ENCODE results near the gene PHLDA2.

PHLDA2 gene

DNA sequence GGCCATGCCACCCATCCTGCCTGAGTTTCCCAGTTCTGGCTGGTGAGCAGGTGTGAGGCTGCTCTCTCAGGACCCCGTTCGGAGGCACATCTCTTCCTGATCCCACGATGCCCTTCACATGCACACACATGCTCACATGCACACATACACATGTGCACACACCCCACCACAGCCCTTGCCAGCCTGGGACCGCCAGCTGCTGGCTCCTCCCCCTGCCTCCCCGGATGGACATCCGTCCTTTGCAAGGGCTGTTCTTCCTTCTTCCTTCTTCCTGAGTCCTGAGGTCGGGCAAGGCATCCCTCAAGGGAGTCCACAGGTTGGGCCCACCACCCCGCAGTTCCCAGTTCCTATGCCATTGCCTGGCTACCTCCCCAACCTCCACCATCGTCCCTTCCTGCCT lies 33.2 kb downstream of the PHLDA2 start:
- DNase-seq (ENCODE audit: low read depth), result no peak

DNA sequence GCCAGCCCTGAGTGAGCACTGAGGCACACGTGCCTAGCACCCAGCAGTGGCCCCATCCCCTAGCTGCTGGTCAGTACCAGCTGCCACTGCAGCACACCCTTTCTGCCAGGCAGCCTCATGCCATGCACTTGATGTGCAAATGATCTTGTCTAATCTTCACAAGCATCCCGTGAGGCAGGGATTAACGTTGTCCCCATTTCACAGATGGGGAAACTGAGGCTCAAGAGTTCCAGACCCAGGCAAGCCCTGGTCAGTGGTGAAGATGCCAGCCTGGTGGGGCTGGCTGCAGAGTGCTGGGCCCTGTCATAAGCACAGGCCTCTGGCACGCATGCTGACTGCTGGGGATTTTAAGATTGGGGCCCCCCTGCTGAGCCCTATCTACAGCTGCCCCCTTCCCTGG lies 35.3 kb downstream of the PHLDA2 start:
- no peak for DNase-seq (ENCODE audit: low read depth)

DNA sequence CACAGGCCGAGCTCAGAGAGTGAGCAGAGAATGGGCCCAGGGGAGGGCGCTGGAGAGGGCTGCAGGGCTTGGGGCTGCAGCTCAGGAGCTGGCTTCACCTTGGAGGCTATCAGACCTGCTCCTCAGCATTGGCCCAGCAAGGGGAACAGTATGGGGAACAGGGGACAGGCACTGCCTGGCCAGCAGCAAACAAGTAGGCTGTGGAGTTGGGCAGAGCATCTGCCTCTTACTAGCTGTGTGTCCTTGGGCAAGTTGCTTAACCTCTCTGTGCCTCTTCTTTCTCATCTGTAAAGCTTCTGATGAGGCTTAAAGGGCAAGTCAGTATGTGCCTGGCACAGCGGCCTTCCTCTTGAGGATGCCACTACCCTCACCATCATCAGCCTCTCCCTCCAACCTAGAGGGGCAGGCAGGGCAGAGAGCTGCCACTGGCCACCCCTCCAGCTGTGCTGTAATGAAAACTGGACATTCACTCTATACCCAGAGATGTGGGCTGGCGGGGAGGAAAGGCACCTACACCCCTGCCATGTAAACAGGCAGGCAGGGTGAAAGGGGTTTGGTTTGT lies 36.2 kb downstream of the PHLDA2 start:
- peak; percentile 28 for DNase-seq (ENCODE audit: low read depth)

DNA sequence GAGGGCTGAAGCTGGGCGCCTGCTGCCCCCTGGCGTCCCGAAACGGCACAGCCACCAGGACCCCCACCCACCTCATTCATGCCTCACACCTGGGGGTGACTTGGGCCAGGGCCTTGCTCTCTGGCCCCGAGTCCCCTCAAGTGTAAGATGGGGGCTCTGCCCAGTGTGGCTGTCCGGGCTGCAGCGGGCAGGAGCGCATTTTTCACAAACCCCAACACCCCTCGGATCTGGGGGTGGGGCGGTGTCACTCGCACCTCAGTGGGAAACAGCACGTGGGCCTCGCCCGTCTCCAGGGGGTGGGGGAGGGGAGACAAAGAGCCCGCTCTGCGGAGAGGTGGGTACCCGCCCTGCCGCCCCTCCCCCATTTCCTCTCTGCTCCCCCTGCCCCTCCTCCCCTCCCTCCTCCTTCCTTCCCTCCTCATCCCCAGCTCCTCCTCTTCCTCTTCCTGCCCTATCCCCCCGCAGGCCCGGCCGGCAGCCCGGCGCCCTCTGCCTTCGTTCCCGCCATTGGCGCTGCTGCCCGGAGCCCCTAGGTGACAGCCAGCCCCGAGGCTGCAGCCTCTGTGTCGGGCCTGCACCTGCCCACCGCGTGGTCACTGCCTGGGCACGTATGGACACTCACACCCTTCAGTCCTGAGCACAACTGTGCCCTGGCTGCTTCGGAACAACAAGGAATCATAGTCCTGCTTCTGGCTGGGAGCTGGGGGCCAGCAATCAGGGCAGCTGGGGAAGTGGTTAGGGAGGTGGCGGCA lies 36.8 kb downstream of the PHLDA2 start:
- DNase-seq (ENCODE audit: low read depth), result peak; percentile 48

DNA sequence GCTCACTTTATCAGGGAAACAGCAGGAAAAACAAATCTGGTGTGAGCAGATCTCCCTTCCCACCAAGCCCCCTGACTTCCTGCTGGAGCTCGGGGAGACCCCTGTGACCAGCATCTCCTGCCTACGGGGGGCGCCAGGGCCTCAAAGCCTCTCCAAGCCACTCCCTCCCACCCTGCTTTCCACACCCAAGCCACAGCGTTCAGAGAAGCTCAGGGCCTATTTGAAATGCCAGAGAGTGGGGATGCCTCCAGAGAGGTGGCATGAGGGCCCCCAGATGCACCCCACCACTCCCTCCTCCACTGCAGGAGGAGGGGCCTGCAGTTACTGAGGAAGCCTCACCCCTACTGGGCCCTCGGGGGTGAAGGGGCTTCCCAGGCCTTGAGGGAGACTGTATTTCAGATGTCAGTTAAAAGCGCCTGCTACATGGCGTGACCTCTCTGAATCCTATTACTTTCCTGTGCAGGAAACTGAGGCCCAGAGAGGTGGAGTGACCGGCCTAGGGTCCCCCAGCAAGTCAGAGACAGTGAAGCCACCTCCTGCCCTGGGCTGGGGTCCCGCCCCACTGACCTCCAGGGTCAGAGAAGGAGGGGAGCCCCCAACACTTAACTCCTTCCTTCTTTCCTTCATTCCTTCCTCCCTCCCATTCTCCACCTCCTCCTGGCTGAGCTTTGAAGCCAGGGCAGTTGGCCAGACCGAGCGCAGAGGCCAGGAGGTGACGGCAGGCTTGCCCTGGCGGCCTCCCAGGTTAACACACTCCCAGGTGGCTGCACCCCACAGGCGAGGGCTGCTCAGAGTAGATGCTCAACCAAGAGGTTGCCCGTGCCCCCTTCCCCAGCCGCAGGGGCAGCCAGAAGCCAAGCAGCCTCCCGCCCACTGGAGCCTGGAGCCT lies 37.6 kb downstream of the PHLDA2 start:
- no peak for DNase-seq (ENCODE audit: low read depth)

DNA sequence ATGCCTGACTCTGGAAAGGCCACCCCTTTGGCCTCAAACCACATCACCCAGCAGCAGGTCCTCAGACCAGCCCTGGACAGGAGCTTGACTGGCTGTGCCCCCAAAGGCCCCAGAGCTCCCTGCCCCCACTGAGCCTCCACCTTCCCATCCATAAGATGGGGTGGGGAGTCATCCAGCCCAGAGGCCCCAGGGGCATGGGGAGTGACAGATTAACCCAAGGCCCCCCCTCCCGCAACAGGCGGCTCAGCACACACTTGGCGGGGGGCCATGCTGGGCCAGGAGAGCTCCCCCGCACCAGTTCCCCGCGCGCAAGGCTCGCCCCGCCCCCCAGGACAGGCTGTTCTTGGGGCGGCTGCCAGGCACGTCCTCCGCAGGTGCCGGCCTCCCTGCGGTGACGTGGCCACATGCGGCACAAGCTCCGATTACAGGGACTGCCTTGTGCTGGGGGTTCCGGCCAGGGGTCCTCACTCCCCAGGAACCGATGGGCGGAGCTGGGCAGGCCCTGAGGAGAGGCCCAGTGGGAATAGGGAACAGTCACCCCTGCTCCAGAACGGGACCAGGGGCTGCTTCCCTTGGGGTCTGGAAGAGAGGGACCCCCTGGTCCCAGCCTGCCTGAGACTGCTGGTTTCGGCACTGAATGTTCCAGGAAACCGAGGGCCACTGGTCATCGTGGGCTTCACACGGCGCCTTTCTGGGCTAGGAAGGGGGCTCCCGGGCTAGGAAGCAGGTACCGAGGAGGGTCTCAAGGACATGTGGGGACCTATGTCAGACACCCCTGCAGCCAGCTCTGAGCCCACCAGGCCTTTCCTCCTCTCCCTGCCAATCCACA lies 38.5 kb downstream of the PHLDA2 start:
- DNase-seq (ENCODE audit: low read depth), result no peak

DNA sequence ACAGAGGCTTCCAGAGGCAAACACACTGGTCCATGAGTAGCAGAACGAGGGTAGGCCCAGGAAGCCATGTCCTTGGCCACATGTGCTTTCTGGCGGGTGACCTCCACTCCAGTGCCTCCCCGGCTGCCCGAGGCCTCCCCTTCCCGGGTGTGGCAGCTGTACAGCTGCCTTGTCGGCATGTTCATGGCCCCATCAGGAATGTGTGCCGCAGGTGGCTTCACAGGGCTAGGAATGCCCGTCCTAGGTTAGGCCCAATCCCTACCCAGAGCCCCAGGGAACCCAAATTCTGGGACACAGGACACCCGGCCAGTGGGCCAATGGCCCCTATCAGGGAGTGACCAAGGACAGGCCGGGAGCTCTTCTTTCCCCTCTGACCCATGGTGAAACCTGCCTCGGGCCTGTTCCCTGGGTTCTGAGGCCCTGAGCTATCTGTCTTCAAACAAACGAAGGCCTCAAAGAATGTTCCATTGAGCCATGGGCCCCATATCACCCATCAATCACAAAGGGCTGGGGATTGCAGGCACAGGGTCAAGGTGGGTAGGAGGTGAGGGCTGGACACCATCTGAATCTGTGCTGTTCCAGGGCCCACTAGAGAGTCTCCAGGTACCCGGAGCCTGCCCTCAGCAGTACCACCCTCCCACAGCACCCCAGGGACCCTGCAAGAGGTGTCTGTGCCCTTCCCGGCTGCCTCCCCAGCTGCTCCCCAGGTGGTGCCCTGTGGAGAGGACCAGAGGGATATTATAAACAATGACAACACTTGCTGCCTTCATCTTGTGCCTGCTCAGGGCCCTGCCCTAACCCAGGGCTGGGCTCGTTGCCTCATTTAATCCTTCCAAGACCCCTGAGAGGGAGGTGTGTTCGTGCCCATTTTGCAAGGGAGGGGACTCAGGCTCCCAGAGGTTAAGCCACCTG lies 39.6 kb downstream of the PHLDA2 start:
- no peak for DNase-seq (ENCODE audit: low read depth)

DNA sequence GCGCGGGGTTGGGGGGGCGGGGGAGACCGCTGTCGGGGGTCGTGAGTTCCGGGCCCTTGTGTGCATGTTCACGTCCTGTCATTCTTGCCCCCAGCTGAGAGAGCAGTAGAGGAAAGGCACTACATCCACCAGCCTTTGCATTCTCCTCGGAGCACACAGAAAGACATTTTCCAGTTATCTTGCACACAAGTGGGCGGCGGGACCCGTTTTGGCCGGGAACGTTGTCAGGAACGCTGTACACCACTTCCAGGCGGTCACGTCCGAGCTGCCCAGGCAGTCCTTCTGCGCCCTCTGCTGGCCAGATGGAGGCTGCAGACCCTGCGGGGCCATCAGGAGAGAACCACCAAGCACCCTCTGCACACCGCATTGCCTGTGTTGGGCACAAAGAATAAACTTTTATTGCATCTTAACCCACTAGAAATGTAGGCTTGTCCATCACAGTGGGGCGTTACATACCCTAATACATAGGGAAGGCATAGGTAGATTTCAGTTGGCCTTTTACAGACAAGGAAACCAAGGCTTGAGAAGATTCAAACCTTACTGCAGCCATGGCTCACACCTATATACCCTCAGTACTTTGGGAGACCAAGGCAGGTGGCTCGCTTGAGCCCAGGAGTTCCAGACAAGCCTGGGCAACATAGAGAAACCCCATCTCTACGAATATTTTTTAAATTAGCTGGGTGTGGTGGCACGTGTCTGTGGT lies 40.8 kb downstream of the PHLDA2 start:
- peak; percentile 76 for DNase-seq (ENCODE audit: low read depth)

DNA sequence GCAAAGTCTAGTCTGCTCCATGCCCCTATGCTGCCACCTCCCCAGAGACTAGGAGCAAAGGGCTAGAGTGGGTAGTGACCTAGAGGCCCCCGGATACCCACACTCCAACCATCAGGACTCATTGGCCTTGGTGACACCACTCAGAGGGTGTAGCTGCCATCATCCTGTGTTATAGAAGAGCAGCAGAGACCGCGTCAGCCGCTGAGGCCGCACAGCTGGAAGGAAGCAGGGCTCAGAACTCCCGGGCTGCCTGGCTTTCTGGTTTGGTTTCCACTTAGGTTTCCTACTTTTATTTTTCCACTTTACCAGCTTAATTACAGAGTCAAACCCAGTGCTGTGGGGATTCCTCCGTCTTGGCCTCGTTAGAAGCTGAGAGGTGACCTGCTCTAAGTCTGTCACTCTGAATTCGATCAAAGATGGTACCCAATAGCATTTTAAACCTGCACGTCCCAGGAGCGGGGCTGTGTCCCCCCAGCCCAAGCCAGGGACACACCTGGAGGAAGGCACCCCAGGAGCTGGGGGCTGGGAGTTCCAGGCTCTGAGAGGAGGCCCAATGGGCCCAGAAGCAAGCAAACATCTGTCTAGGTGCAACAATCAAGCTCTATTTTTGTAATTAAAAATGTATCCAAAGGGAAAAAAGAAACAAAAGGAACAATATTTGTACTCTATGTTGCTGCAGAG lies 41.6 kb downstream of the PHLDA2 start:
- DNase-seq (ENCODE audit: low read depth), result no peak

DNA sequence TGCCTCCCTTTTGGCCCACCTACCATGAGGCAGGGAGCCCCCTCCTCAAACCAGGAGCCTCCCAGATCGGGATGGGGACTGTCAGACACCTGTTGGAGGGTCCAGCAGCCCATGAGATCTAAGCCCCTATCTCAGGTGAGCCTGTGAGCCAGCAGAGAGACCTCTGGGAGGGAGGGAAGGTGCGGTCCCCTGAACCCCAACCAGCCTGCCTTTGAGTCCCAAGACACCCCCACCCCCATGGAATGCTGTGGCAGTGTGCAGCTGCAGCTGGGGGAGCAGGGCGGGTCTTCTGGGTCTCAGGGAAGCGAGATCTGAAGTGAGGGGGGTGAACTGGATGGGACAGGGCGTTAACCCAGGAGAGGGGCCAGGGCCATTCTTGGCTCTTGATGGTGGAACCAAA lies 42.3 kb downstream of the PHLDA2 start:
- no peak for DNase-seq (ENCODE audit: low read depth)

DNA sequence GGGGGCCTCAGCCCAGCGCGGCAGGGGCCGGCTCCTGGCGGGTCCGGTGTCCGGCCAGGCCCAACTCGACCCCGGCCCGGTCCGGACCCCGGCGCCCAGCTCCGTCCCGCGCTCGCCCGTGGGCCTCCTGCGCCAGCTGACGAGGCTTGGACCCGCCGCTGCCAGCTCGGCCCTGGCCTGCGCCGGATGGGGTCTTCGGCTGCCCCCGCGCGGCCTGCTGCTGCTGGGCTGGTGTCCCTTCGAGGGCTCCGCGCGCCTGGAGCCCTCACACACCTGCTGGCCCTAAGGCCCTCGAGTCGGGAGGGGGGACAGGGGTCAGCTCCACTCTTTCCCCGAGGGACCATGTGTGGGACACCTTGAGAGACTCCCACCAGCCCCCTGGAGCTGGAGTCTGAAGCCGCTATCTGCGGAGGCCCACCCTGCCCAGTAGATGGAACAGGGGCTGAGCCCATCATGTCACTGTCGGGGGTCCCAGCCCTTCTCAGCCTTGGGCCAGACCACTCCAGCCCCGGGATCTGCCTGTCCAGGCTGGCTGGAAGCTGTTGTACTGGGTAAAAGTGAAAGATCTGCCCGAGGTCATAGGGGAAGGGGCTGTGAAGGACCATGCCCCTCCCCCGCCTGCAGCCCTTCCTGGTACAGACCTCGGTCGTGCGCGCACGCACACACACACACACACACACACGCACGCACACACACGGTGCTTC lies 42.9 kb downstream of the PHLDA2 start:
- DNase-seq (ENCODE audit: low read depth), result no peak

DNA sequence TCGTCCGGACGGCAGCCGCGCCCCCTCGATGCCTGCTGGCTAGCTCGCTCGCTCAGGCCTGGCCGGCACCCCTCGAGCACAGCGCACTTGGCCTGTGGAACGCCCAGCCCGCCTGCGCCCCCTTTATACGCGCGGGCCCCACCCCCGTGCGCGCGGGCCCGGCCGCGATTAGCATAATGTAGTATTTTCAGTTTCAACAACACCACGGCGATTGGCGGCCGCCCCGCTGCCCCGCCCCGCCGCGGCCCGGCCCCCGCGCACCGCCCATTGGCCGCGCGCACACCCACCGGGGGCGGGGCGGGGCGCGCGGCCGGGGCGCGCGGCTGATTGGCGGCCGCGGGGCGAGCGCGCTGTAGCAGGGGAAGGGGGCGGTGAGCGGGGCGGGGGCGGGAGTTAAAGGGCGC lies 43.5 kb downstream of the PHLDA2 start, which contains the start of gene CDKN1C:
Gene CDKN1C (minus strand): TSS at position 98 of the 404 bp plus-strand sequence. CDS start 319 bp downstream, outside the sequence.
- DNase-seq (ENCODE audit: low read depth), result peak; percentile 77

DNA sequence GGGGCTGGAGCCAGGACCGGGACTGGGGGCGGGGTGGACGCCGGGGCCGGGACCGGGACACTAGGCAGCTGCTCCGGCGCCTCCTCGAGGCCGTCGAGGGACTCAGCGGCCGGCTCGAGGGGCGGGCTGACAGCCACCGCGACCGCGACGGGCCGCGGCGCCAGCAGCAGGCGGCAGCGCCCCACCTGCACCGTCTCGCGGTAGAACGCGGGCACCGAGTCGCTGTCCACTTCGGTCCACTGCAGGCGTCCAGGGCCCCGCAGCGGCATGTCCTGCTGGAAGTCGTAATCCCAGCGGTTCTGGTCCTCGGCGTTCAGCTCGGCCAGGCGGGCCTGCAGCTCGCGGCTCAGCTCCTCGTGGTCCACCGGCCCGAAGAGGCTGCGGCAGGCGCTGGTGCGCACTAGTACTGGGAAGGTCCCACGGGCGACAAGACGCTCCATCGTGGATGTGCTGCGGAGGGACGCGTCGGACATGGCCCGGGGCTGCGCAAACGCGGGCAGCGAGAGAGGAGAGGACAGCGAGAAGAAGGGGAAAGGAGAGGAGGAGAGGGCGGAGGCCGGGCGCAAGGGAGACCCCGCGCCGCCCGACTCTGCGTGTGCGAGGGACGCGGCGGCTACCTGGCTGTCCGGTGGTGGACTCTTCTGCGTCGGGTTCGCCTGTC lies 44.1 kb downstream of the PHLDA2 start:
- DNase-seq (ENCODE audit: low read depth), result no peak

DNA sequence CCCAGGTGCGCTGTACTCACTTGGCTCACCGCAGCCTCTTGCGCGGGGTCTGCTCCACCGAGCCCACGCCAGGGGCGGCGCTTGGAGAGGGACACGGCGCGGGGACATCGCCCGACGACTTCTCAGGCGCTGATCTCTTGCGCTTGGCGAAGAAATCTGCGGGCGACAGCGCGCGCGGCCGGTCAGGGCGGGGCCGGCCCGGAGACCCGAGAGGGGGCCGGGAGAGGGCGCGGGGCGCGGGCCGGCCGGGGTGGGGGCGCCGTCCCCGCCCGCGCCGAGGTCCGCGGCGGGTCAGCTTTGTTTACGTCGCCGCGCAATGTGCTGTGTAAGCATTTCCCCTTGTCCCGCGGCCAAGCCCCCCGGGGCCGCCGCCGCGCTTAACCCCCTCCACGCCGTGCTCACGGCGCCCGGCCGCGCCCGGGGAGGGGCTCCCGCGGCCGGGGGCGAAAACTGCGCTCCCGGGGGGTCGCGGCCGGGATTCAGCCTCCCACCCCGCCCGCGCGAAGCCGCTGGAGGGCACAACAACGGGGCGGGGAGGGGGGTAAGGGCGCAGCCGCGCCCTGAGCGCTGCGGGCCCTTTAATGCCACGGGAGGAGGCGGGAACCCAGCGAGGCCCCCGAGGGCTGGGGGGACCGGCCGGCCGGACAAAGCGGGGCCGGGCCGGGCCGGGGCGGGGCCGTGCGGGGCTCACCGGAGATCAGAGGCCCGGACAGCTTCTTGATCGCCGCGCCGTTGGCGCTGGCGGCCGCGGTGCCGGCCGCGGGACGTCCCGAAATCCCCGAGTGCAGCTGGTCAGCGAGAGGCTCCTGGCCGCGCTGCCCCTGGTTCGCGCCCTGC lies 45.0 kb downstream of the PHLDA2 start:
- DNase-seq (ENCODE audit: low read depth), result no peak

DNA sequence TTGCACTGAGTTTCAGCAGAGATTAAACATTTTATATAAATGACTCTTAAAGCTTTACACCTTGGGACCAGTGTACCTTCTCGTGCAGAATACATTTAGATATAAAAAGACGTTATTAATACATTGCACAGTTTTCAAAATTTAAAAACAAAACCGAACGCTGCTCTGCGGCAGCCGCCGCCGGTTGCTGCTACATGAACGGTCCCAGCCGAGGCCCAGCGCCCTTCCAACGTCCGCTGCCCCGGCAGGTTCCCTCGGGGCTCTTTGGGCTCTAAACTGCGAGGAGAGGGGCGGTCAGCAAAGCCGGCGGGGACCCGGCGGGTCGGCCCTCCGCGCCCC lies 45.6 kb downstream of the PHLDA2 start:
- no peak for DNase-seq (ENCODE audit: low read depth)

DNA sequence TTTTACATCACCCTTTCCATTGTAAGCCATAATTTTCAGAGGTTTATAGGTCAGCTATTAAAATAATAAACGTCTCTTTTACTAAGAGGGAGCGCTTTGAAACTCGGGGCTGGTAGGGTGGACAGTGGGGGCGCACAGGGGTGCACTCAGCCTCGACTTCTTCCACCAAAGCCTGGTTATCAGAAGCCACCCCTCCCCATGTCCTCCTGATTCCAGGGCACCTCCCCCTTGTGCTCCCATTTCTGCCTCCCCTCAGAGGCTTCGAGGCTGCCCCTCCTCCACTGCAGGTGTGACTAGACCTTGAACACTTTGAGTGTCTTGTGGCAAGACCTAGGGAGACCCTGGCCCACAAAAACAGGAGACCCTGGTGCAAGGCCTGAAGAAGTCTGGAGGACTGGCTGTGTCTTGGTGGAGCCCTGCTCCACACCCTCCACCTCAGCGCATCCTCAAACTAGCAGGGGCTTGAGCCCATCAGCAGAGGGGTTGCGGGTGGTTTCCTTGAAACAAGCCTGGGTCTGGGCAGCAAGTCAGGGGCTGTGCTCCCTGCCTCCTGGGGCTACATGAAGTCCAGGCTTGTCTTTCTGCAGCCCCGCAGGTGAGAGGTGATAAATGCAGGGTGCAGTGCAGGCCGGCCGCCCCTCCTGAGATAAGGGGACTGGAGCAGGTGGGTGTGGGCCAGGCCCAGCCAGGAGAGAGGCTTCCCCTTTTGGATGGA lies 46.7 kb downstream of the PHLDA2 start:
- DNase-seq (ENCODE audit: low read depth), result no peak

DNA sequence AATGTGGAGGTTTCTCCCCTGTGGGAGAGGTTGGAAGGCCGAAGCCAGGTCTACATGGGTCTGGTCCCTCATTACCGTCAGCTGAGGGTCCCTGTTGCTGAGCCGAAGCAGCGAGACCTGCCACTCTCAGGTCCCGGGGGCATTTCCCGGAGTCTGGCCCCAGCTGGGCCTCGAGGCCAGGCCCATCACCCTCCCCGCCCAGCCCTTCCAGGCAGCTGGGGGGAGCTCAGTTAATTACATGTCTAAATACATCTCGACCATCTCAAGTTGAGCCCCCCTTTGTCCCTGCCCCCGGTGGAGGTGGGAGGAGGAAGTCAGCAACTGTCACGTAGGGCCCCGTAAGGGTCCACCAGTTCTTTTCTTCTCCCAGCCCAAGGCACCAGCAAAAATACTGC lies 47.2 kb downstream of the PHLDA2 start:
- DNase-seq (ENCODE audit: low read depth), result no peak

Measured in activated T-helper 1 cell treated with Interleukin-2 at 50 U/mL for 16 hours (primary cell).